Measurements from ENCODE around the gene KMT2B. TPM values are rescaled to one million over a fixed set of nuclear protein-coding genes. Genes with fewer than 3 reads are reported as not detected.

KMT2B gene
- total and polyA plus RNA-seq, 2 experiments from 2014 or later, result 15.8 to 49.8 TPM

- Histone ChIP-seq H3K27ac (ENCODE audit: low read depth) (no peak overlapping the region), H3K79me2 (replicated peaks; ENCODE audit: insufficient read depth) (peaks cover 21% of the 10 kb centered on the region), H4K20me1 (replicated peaks; ENCODE audit: insufficient read depth) (peaks cover 11% of the 10 kb centered on the region), H3K4me2 (peak overlapping the region; percentile 97), H3K4me3 (peak overlapping the region; percentile 83), H3F3A (replicated peaks; ENCODE audit: low read depth) (peaks cover 10% of the 10 kb centered on the region; the same call in 1 of the 2 replicates), H2AFZ (no peak overlapping the region), H3K9me2 (ENCODE audit: insufficient read depth) (no peaks in the 10 kb centered on the region), H3K27me3 (ENCODE audit: insufficient read depth) (no peaks in the 10 kb centered on the region), H3K36me3 (ENCODE audit: insufficient read depth) (no peaks in the 10 kb centered on the region), H3K4me1 (ENCODE audit: insufficient read depth) (peaks cover 29% of the 10 kb centered on the region)
- Mint-ChIP-seq H3K9me3 (no peaks in the 10 kb centered on the region; the same call in 2 of the 3 replicates), H3K4me1 (peaks cover 36% of the 10 kb centered on the region), H3K27me3 (ENCODE audit: insufficient read depth, low read depth, poor library complexity) (peaks cover 28% of the 10 kb centered on the region), H3K27ac (peak overlapping the region; percentile 65; the same call in 1 of the 2 replicates), H3K36me3 (ENCODE audit: low read depth) (peaks cover 33% of the 10 kb centered on the region), H3K4me3 (peak overlapping the region; percentile 85)
- TF ChIP-seq ZNF462 (CRISPR knock-in tag; IDR thresholded peaks at IDR 0.05) (no peak), CREB1 (CRISPR knock-in tag; IDR thresholded peaks at IDR 0.05; ENCODE audit: low read depth) (no peak), CTCF (conservative IDR thresholded peaks at IDR 0.05; ENCODE audit: low read depth in 2 of 2) (no peak), POLR2AphosphoS5 (IDR thresholded peaks at IDR 0.05; ENCODE audit: low read depth) (no peak), STAT1 (IDR thresholded peaks at IDR 0.05; ENCODE audit: unreplicated experiment) (no peak), ETS1 (IDR thresholded peaks at IDR 0.05) (no peak)
- DNase-seq (ENCODE audit: low spot score) (peak; percentile 37), ATAC-seq (no peak)
These were observed 690 bp downstream of the KMT2B start for GRCh38 chr19:35718345-35719041.
